Non-pigmented ciliary epithelial cell (primary cell): ENCODE results near the gene MS4A14.
"Not testable (repeated sequence)": the region's sequence is repeated elsewhere in the genome, so short reads cannot be mapped to it uniquely, and the experiment has no call there.

ENCODE experiments used
- DNase-seq: peaks from one replicate; pipeline ENCODE4 v3.0.0-alpha.2; 2010; ENCODE audit warnings: low read depth

Gene MS4A14

DNA sequence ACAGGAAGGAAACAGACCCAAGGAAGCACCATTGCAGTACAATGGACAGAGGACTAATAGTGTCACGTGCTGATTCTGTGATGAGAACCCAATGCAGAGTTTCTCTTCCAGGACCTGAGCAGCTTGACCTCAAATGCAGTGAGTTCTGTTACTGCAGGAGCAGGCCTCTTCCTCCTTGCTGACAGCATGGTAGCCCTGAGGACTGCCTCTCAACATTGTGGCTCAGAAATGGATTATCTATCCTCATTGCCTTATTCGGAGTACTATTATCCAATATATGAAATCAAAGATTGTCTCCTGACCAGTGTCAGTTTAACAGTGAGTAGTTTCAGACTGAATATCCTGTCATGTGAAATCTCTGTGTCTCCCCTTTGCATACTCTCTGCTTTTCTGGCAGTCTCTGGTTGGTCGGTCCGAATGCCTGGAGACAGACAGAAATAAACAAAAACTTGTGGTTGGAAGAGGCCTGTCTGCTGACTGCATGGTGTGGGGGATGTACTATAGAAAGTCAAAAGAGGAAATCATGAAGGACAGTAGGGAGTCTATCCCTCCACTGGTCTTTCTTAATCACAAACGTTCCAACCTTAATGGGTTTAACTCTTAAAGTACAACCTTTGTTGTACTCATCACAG, 6.9 kb upstream of the MS4A14 start:
- DNase-seq: no peak

DNA sequence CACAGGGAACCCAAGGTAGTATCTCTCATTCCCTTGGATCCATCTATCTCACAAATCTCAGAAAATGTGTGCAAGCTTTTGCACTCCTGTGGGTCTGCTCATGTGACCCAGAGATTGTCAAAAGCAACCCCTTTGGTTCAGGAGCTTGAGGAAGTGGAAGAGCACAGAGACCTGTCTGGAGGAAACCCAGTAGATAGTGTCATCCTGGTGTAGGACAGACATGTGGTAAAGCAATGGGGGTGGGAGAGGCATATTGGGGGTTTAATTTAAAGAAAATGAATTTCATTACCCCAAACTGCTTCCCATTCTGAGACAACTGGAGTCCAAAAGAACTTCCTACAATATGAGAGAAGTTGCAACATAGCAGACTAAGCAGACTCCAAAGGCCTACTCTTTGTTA, 5.8 kb upstream of the MS4A14 start:
- DNase-seq: no peak

DNA sequence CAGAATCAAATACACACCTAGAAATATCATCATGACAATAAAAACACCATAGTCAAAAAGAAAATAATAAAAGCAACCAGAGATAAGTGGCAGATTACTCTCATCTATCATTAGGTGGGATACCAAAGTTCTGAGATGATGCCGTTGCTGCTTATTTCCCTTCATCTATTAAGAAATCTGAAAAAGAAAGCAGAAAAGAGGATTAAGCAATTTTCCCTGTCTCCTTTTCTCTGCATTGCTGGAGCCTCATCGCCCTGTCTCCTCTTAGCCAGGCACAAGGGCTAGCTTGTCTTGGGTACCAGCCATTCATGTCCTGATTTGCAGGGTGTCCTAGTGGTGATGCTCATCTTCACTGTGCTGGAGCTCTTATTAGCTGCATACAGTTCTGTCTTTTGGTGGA, 3.9 kb upstream of the MS4A14 start:
- DNase-seq: no peak

- no peak for DNase-seq
Measured at GRCh38 chr11:60393016-60393415, 3.2 kb upstream of the MS4A14 start.

GRCh38 chr11:60394666-60395380, 1.4 kb upstream of the MS4A14 start:
- no peak for DNase-seq

DNA sequence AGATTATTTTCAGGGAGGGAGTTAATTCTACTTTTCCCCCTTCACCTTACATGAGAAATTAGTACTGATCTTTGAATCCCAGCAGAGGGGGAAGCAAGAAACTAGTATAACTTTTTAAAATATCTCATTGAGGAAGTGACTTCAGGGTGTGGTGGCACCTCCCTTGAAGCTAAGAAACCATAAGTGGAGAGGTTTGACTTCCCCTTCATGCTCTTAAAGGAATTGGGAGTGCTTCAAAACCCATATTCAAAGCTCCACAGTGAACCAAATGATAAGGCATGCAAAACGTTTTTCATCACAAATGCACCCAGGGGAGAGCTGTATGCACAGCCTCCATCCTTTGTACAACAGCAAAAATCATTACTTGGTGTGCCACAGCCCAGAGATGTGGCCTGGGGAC, 540 bp downstream of the MS4A14 start:
- DNase-seq: no peak

GRCh38 chr11:60420015-60420414, 23.8 kb downstream of the MS4A14 start:
- DNase-seq: no peak

- no peak for DNase-seq
Measured at GRCh38 chr11:60422609-60423008, 26.4 kb downstream of the MS4A14 start.

GRCh38 chr11:60428517-60428916, 32.3 kb downstream of the MS4A14 start:
- no peak for DNase-seq

DNA sequence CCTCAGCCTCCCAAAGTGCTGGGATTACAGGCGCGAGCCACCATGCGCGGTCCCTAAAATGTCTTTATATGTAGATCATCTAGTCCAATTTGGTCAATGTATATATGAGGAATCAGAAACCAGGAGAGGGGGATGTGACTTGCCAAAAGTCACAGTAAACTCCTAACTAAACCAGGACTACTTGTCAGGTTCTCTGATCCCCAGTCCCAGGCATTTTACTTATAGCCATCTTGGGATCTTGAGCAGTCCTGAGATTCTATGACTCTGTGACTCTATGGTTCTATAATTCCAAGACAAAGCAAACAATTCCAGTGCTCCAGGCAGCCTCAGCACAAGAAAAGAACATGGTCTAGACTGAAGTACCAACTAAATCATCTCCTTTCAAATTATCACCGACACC, 33.0 kb downstream of the MS4A14 start, which contains the start of gene MS4A5:
MS4A5 (plus strand) TSS at position 301 of the 400 bp plus-strand sequence. CDS start 103 bp downstream, outside the sequence.
- no peak for DNase-seq

DNA sequence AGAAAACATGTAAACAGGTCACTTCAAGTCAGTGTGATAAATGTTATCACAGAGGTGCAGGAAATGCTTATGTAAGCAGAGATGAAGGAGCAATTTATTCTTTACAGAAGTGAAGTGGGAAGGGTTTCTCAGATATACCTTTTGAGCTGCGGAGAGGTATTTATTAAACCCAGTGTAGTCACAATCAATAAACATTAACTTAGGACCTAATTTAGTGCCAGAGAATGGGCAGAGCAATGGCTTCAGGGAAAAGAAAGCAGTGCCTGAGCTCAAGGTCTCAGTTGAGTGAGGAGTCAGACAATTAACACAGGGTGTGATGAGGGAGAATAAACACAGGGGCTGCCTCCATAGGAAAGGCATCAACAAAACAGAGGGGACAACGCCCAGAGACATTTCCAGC, 35.0 kb downstream of the MS4A14 start:
- DNase-seq: no peak

GRCh38 chr11:60433401-60433800, 37.1 kb downstream of the MS4A14 start:
- no peak for DNase-seq

- DNase-seq: no peak
Measured at GRCh38 chr11:60447070-60447469, 50.8 kb downstream of the MS4A14 start.

- no peak for DNase-seq
Measured at GRCh38 chr11:60447846-60448245, 51.6 kb downstream of the MS4A14 start.

DNA sequence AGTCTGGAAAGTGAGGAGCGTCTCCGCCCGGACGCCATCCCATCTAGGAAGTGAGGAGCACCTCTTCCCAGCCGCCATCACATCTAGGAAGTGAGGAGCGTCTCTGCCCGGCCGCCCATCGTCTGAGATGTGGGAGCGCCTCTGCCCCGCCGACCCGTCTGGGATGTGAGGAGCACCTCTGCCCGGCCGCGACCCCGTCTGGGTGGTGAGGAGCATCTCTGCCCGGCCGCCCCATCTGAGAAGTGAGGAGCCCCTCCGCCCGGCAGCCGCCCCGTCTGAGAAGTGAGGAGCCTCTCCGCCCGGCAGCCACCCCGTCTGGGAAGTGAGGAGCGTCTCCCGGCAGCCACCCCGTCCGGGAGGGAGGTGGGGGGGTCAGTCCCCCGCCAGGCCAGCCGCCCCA, 54.9 kb downstream of the MS4A14 start:
- not testable (repeated sequence) for DNase-seq

- DNase-seq: no peak
Measured at GRCh38 chr11:60454212-60454611, 58.0 kb downstream of the MS4A14 start.

GRCh38 chr11:60455531-60456042, 59.3 kb downstream of the MS4A14 start, which contains the start of gene MS4A1:
Gene MS4A1 (plus strand): TSS chr11:60455847. CDS start chr11:60462375, 6,528 bp downstream.
- DNase-seq: no peak

- no peak for DNase-seq
Measured at GRCh38 chr11:60457576-60457975, 61.3 kb downstream of the MS4A14 start.

GRCh38 chr11:60459345-60459744, 63.1 kb downstream of the MS4A14 start:
- no peak for DNase-seq
